HepG2 (cell line): ENCODE data around the gene UBE2B.

Experiments
- ARID4A ChIP-seq: sonication (generic); formaldehyde crosslinking; IDR thresholded peaks from 2 replicates; pipeline ENCODE4 v1.5.0; 2020; ENCODE audit warnings: mild to moderate bottlenecking, missing genetic modification reagents, borderline replicate concordance
- CHD2 ChIP-seq: IDR thresholded peaks from 2 replicates; pipeline ENCODE4 v1.6.1; 2011; ENCODE audit warnings: low read depth, low read length, improper control_type of control experiment
- NONO ChIP-seq, 2 experiments: fragments of 450-650 bp in 1 of 2; sonication (generic) in 1 of 2; formaldehyde crosslinking in 1 of 2; IDR thresholded peaks in 1 of 2; conservative IDR thresholded peaks in 1 of 2; 2 replicates each; pipeline versions ENCODE4 v1.6.1 to v1.8.0; 2017 to 2022; ENCODE audit warnings: mild to moderate bottlenecking in 1 of 2, missing genetic modification reagents in 1 of 2, moderate library complexity in 1 of 2
- POLR2A ChIP-seq, 2 experiments: IDR thresholded peaks; 2 replicates each; pipeline ENCODE4 v1.6.1; 2011; ENCODE audit warnings: low read depth in 2 of 2, low read length in 2 of 2, mild to moderate bottlenecking in 1 of 2, moderate library complexity in 1 of 2; ENCODE audit not compliant: insufficient read depth in 1 of 2
- POLR2AphosphoS5 ChIP-seq: IDR thresholded peaks from 2 replicates; pipeline ENCODE4 v1.6.1; 2012; ENCODE audit warnings: low read depth, low read length
- SP1 ChIP-seq, 2 experiments: fragments of 450-650 bp in 1 of 2; sonication (generic) in 1 of 2; formaldehyde crosslinking in 1 of 2; IDR thresholded peaks; 2 replicates each; pipeline versions ENCODE4 v1.4.0 to v1.6.1; 2016 to 2020; ENCODE audit warnings: missing genetic modification reagents in 1 of 2
- SUZ12 ChIP-seq: fragments of 150-350 bp; IDR thresholded peaks from 2 replicates; pipeline ENCODE4 v1.6.1; 2014; ENCODE audit warnings: low read depth, low read length
- U2AF2 ChIP-seq: fragments of 200-400 bp; formaldehyde crosslinking; IDR thresholded peaks from 2 replicates; pipeline ENCODE4 v1.6.1; 2017; ENCODE audit warnings: low read depth, mild to moderate bottlenecking, low read length
- ZNF547 ChIP-seq: sonication (generic); formaldehyde crosslinking; IDR thresholded peaks from 2 replicates; pipeline ENCODE4 v1.5.1; 2020; ENCODE audit warnings: mild to moderate bottlenecking, missing genetic modification reagents
- ZNF788 ChIP-seq: sonication (generic); formaldehyde crosslinking; IDR thresholded peaks from 2 replicates; pipeline ENCODE4 v1.5.0; 2020; ENCODE audit warnings: mild to moderate bottlenecking, missing genetic modification reagents, borderline replicate concordance

- TF ChIP-seq NONO (IDR thresholded peaks at IDR 0.05) (no peak), NONO (CRISPR knock-in tag; conservative IDR thresholded peaks at IDR 0.05) (no peak), ZNF788 (no peak), ZNF547 (no peak), POLR2AphosphoS5 (no peak), SUZ12 (no peak), POLR2A (IDR thresholded peaks at IDR 0.05; ENCODE audit: insufficient read depth in 1 of 2, low read depth in 2 of 2, low read length in 2 of 2) (no peak), SP1 (IDR thresholded peaks at IDR 0.05) (no peak), SP1 (CRISPR knock-in tag; IDR thresholded peaks at IDR 0.05) (no peak), U2AF2 (no peak), CHD2 (no peak), ARID4A (CRISPR knock-in tag) (no peak)
These were observed 47.6 kb downstream of the UBE2B start for GRCh38 chr5:134418958-134419357.
